SK-N-MC (cell line): ENCODE results near the gene ATP10D.

Source experiments
- EZH2 ChIP-seq: fragments of 200-600 bp; sonication (generic); IDR thresholded peaks from one replicate; pipeline ENCODE4 v1.6.1; 2017; ENCODE audit warnings: antibody characterized with exemption
- POLR2AphosphoS5 ChIP-seq: IDR thresholded peaks from 2 replicates; pipeline ENCODE4 v1.6.1; 2012; ENCODE audit warnings: mild to moderate bottlenecking, low read depth, low read length, borderline replicate concordance

GRCh38 chr4:47621181-47621580, 136.1 kb downstream of the ATP10D start:
- no peak for TF ChIP-seq EZH2
- no peak for TF ChIP-seq POLR2AphosphoS5
